Mesenchymal stem cell (in vitro differentiated cells and primary cell): ENCODE data around the gene RHOV.

ENCODE experiments used
- DNase-seq: peaks from one replicate; pipeline ENCODE4 v3.0.0-alpha.2; 2013
- H2AFZ ChIP-seq: one replicate; pipeline ENCODE4 v1.6.1; 2013; ENCODE audit warnings: low read depth, mild to moderate bottlenecking, control low read depth, inconsistent platforms, low read length, moderate library complexity
- H2AK5ac ChIP-seq: 2 replicates; pipeline ENCODE4 v1.6.1; 2013; ENCODE audit warnings: low read length, moderate library complexity, mild to moderate bottlenecking, inconsistent platforms; ENCODE audit not compliant: severe bottlenecking
- H2BK120ac ChIP-seq: one replicate; pipeline ENCODE4 v1.6.1; 2013; ENCODE audit warnings: low read depth, mild to moderate bottlenecking, inconsistent platforms, low read length, moderate library complexity
- H2BK12ac ChIP-seq, 2 experiments: one replicate each; pipeline ENCODE4 v1.6.1; 2013; ENCODE audit warnings: inconsistent platforms in 2 of 2, low read length in 2 of 2, mild to moderate bottlenecking in 2 of 2, moderate library complexity in 2 of 2, control low read depth in 1 of 2
- H2BK15ac ChIP-seq: one replicate; pipeline ENCODE4 v1.6.1; 2013; ENCODE audit warnings: mild to moderate bottlenecking, low read depth, inconsistent platforms; ENCODE audit not compliant: poor library complexity, severe bottlenecking
- H2BK5ac ChIP-seq: 2 replicates; pipeline ENCODE4 v1.6.1; 2013; ENCODE audit warnings: low read depth, mild to moderate bottlenecking, low read length, control low read depth, inconsistent platforms; ENCODE audit not compliant: poor library complexity, severe bottlenecking
- H3K14ac ChIP-seq, 2 experiments: one replicate each; pipeline ENCODE4 v1.6.1; 2013; ENCODE audit warnings: inconsistent platforms in 2 of 2, low read length in 2 of 2, control low read depth in 1 of 2, mild to moderate bottlenecking in 1 of 2, moderate library complexity in 1 of 2
- H3K18ac ChIP-seq, 2 experiments: one replicate each; pipeline ENCODE4 v1.6.1; 2013; ENCODE audit warnings: inconsistent platforms in 2 of 2, low read length in 2 of 2, control low read depth in 1 of 2, low read depth in 1 of 2, mild to moderate bottlenecking in 1 of 2
- H3K23ac ChIP-seq, 2 experiments: one replicate each; pipeline ENCODE4 v1.6.1; 2013; ENCODE audit warnings: inconsistent platforms in 2 of 2, low read length in 2 of 2, mild to moderate bottlenecking in 2 of 2, moderate library complexity in 2 of 2, control low read depth in 1 of 2
- H3K27ac ChIP-seq: 2 replicates; pipeline ENCODE4 v1.5.1; 2013; ENCODE audit warnings: mild to moderate bottlenecking, moderate library complexity, low read length, control low read depth, inconsistent platforms; ENCODE audit not compliant: poor library complexity, severe bottlenecking
- H3K27me3 ChIP-seq, 2 experiments: 2 replicates each; pipeline versions ENCODE4 v1.6.1 to v1.7.0; 2013; ENCODE audit warnings: low read length in 2 of 2, mild to moderate bottlenecking in 2 of 2, moderate library complexity in 2 of 2, control low read depth in 1 of 2, inconsistent platforms in 1 of 2; ENCODE audit not compliant: control insufficient read depth in 1 of 2, insufficient read depth in 1 of 2
- H3K36me3 ChIP-seq, 2 experiments: 2 replicates each; pipeline versions ENCODE4 v1.6.1 to v1.7.0; 2013; ENCODE audit warnings: low read length in 2 of 2, control low read depth in 1 of 2, inconsistent platforms in 1 of 2, low read depth in 1 of 2, mild to moderate bottlenecking in 1 of 2; ENCODE audit not compliant: insufficient read depth in 2 of 2, control insufficient read depth in 1 of 2
- H3K4ac ChIP-seq, 2 experiments: one replicate each; pipeline ENCODE4 v1.6.1; 2013; ENCODE audit warnings: inconsistent platforms in 2 of 2, low read length in 2 of 2, mild to moderate bottlenecking in 2 of 2, moderate library complexity in 2 of 2, control low read depth in 1 of 2, low read depth in 1 of 2
- H3K4me1 ChIP-seq: 2 replicates; pipeline ENCODE4 v1.6.1; 2013; ENCODE audit warnings: low read depth, low read length, control low read depth; ENCODE audit not compliant: control insufficient read depth, insufficient read depth
- H3K4me2 ChIP-seq: 2 replicates; pipeline ENCODE4 v1.6.1; 2013; ENCODE audit warnings: low read length, mild to moderate bottlenecking, inconsistent platforms; ENCODE audit not compliant: poor library complexity, severe bottlenecking
- H3K4me3 ChIP-seq, 2 experiments: 2 replicates each; pipeline versions ENCODE4 v1.5.1 to v1.7.0; 2013; ENCODE audit warnings: low read length in 2 of 2, mild to moderate bottlenecking in 2 of 2, control low read depth in 1 of 2, low read depth in 1 of 2; ENCODE audit not compliant: insufficient read depth in 1 of 2
- H3K79me1 ChIP-seq: replicated peaks from 2 replicates; pipeline ENCODE4 v1.6.1; 2013; ENCODE audit warnings: mild to moderate bottlenecking, control low read depth, low read length, inconsistent platforms; ENCODE audit not compliant: poor library complexity, severe bottlenecking
- H3K9ac ChIP-seq: 2 replicates; pipeline ENCODE4 v1.7.0; 2013; ENCODE audit warnings: mild to moderate bottlenecking, low read length, moderate library complexity
- H3K9me3 ChIP-seq: 2 replicates; pipeline ENCODE4 v1.7.0; 2013; ENCODE audit warnings: mild to moderate bottlenecking, low read length; ENCODE audit not compliant: control insufficient read depth
- H4K8ac ChIP-seq: one replicate; pipeline ENCODE4 v1.6.1; 2013; ENCODE audit warnings: inconsistent platforms, mild to moderate bottlenecking, low read length, moderate library complexity
- H4K91ac ChIP-seq: one replicate; pipeline ENCODE4 v1.6.1; 2013; ENCODE audit warnings: mild to moderate bottlenecking, low read length, inconsistent platforms
- WGBS: methylation state at CpG from one replicate; pipeline ENCODE4 v1.1.7; 2013; ENCODE audit warnings: mixed read lengths; 5-methylcytosine and 5-hydroxymethylcytosine counted together

RHOV gene

DNA sequence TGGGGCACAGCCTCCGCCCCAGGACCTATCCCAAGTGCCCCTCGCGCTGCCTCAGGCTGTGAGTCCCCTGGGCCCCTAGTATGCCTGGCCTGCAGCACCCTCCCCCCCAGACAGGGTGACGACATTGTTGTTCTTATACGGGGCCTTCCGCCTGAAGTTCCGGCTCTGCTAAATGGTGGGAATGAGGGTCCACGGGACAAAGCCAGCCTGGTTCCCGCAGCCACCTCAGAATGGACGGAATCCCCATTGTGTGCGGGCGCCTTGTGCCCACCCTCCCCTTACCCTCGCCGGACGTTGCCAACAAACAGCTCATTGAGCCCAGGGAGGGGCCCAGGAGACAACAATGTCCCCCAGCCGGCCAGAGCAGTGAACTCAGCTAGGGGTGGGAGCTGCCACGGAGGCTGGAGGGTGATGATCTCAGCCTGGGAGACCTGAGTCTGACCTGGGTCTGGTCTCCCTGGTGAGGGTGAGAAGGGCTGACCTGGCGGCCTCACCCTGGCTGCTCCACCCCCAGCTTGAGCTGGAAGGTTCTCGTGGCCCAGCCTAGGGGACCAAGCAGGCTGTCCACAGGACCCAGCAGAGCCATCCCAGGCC is 44.9 kb upstream of the RHOV start:
- H2BK15ac ChIP-seq = no peak overlapping the region
- H3K9ac ChIP-seq = no peak overlapping the region
- H4K91ac ChIP-seq = peak overlapping the region; percentile 31
- no peaks in the 10 kb centered on the region for H3K36me3 ChIP-seq
- H3K4me3 ChIP-seq = no peak overlapping the region
- peak overlapping the region in 1 of 2 experiments; percentile 26 for H3K14ac ChIP-seq
- H2AK5ac ChIP-seq = no peak overlapping the region
- no peak overlapping the region for H3K4me2 ChIP-seq
- H4K8ac ChIP-seq = no peak overlapping the region
- H2BK120ac ChIP-seq = no peak overlapping the region
- H3K4me1 ChIP-seq = peaks cover 14% of the 10 kb centered on the region
- no peak overlapping the region for H3K23ac ChIP-seq
- no peak overlapping the region for H2BK5ac ChIP-seq
- no peak overlapping the region for H3K18ac ChIP-seq
- no peaks in the 10 kb centered on the region for H3K79me1 ChIP-seq
- no peak overlapping the region for H2AFZ ChIP-seq
- H3K4ac ChIP-seq = no peak overlapping the region
- no peaks in the 10 kb centered on the region for H3K9me3 ChIP-seq
- 74% methylated on average over 19 of the region's 19 CpGs for WGBS
- H3K27me3 ChIP-seq = peaks cover 21 to 42% of the 10 kb centered on the region in 2 experiments
- no peak for DNase-seq
- no peak overlapping the region for H3K27ac ChIP-seq
- no peak overlapping the region for H2BK12ac ChIP-seq

DNA sequence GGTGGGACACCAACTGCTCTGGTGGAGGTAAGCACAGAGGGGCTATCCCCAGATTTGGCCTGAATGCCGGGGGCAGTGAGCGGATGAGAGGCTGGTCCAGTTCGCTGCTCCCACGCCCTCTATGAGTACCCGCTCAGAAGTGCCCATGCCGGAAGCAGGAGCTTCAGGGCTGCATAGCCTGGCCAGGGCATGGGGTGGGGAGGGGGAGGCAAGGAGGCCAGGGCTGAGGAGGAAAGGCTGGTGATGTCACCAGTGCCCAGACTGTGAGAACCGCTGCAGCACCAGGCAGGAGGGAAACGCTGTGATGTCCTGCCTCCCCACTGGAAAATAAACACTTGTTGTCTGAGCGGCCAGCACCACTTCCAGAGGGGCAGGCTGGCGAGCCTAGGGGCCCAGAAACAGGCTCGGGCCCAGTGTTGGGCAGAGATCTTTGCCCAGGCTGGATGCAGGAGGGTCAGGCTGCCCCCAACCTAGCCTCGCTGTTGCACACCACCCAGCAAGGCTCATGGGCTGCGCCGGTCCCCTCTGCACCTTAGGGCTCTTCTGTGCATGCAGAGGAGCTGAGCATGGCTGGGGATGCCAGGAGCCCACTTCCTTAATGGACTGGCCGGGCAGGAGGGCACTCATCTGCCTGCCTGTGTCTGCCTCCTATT is 44.2 kb upstream of the RHOV start:
- Histone ChIP-seq H3K36me3 (no peaks in the 10 kb centered on the region), H3K4me2 (no peak overlapping the region), H3K9ac (no peak overlapping the region), H3K4ac (no peak overlapping the region), H2AK5ac (no peak overlapping the region), H2BK12ac (no peak overlapping the region), H3K18ac (no peak overlapping the region), H2BK5ac (no peak overlapping the region), H3K9me3 (no peaks in the 10 kb centered on the region), H3K79me1 (no peaks in the 10 kb centered on the region), H2BK120ac (no peak overlapping the region), H3K23ac (no peak overlapping the region), H2BK15ac (no peak overlapping the region), H2AFZ (no peak overlapping the region), H4K8ac (no peak overlapping the region), H3K27ac (no peak overlapping the region), H3K14ac (no peak overlapping the region), H4K91ac (peak overlapping the region; percentile 31), H3K27me3 (peaks cover 16 to 40% of the 10 kb centered on the region in 2 experiments), H3K4me1 (peaks cover 14% of the 10 kb centered on the region), H3K4me3 (no peak overlapping the region)
- WGBS = 77% methylated on average over 15 of the region's 15 CpGs
- no peak for DNase-seq

DNA sequence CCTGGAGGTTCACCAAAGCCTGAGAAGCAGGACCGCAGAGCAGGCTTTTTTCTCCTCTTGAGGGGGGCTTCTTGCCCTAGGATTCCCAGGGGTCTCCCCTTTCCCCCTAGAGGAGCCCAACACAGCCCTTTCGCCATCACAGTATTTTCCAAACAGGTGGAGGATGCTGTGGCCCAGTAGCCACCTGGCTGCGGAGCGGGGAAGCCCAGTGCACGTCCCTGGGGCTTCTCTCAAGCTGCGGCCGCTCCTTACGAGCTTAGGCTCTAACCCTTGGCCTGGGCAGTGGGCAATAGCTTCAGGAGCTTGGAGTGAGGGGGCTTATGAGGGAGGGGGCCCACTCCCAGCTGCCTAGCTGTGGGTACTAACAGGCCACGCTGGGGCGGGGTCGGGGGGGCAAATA is 43.6 kb upstream of the RHOV start:
- no peaks in the 10 kb centered on the region for H3K9me3 ChIP-seq
- no peak overlapping the region for H2AK5ac ChIP-seq
- no peak overlapping the region for H3K4ac ChIP-seq
- no peak overlapping the region for H3K23ac ChIP-seq
- no peak overlapping the region for H3K27ac ChIP-seq
- H4K91ac ChIP-seq = no peak overlapping the region
- no peak overlapping the region for H2AFZ ChIP-seq
- DNase-seq = no peak
- H3K4me2 ChIP-seq = no peak overlapping the region
- peaks cover 9 to 39% of the 10 kb centered on the region in 2 experiments for H3K27me3 ChIP-seq
- no peak overlapping the region for H2BK12ac ChIP-seq
- H3K18ac ChIP-seq = no peak overlapping the region
- WGBS = 66% methylated on average over 11 of the region's 11 CpGs
- no peaks in the 10 kb centered on the region for H3K79me1 ChIP-seq
- no peak overlapping the region for H3K9ac ChIP-seq
- H2BK15ac ChIP-seq = no peak overlapping the region
- H3K4me3 ChIP-seq = no peak overlapping the region
- no peak overlapping the region for H4K8ac ChIP-seq
- peaks cover 14% of the 10 kb centered on the region for H3K4me1 ChIP-seq
- no peak overlapping the region for H2BK120ac ChIP-seq
- no peaks in the 10 kb centered on the region for H3K36me3 ChIP-seq
- no peak overlapping the region for H2BK5ac ChIP-seq
- H3K14ac ChIP-seq = no peak overlapping the region

DNA sequence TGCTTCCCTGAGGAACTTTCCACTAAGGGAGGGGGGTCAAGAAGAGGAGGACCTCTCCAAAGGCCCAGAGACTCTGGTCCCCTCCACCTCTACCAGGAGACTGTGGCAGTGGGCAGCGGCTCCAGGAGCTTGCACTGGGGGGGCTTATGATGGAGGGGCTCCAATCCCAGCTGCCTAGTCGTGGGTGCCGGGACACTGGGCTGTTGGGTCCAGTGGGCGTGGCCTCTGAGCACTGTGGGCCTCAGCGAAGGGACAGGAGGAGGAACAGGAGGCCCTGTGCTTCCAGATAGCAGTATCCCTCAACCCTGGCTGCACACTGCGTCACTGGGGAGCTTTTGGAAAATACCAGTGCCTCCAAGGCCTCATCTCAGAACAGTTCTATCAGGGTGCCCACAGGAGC is 41.6 kb upstream of the RHOV start:
- H4K8ac ChIP-seq = no peak overlapping the region
- H3K23ac ChIP-seq = no peak overlapping the region
- no peak overlapping the region for H3K27ac ChIP-seq
- H3K9me3 ChIP-seq = no peaks in the 10 kb centered on the region
- no peak overlapping the region for H2BK15ac ChIP-seq
- H3K4me1 ChIP-seq = peaks cover 17% of the 10 kb centered on the region
- H3K79me1 ChIP-seq = no peaks in the 10 kb centered on the region
- no peak overlapping the region for H2BK5ac ChIP-seq
- H3K4me2 ChIP-seq = no peak overlapping the region
- peaks cover 0 to 4% of the 10 kb centered on the region in 2 experiments for H3K36me3 ChIP-seq
- no peak overlapping the region for H3K18ac ChIP-seq
- no peak overlapping the region for H2BK12ac ChIP-seq
- WGBS = 71% methylated on average over 6 of the region's 6 CpGs
- H3K27me3 ChIP-seq = peaks cover 9 to 30% of the 10 kb centered on the region in 2 experiments
- H2AFZ ChIP-seq = no peak overlapping the region
- no peak for DNase-seq
- H3K14ac ChIP-seq = no peak overlapping the region
- H3K9ac ChIP-seq = no peak overlapping the region
- H3K4ac ChIP-seq = no peak overlapping the region
- H2AK5ac ChIP-seq = no peak overlapping the region
- H3K4me3 ChIP-seq = no peak overlapping the region
- no peak overlapping the region for H2BK120ac ChIP-seq
- H4K91ac ChIP-seq = no peak overlapping the region
